Omental fat pad (tissue), 4 donors: ENCODE measurements around the gene BFAR. TPM values are rescaled to one million over a fixed set of nuclear protein-coding genes. Genes with fewer than 3 reads are reported as not detected.

Experiments used
- ATAC-seq: fragments of 150-250 bp; one replicate; pipeline ENCODE4 v1.9.1; 2016; ENCODE audit warnings: mild to moderate bottlenecking, moderate library complexity; ENCODE audit not compliant: low FRiP score
- DNase-seq: peaks from one replicate; pipeline ENCODE4 v3.0.0-alpha.2; 2019; ENCODE audit warnings: low spot score
- total RNA-seq, 4 donors: library from RNA; depleted of rRNA; stranded (reverse); fragments of >200 nt; gene quantifications; one replicate each; pipeline ENCODE4 v1.1.0, GENCODE V29; 2016
- TF ChIP-seq, protein P1 (sequence below), 3 donors: fragments of 450-650 bp; IDR thresholded peaks; one replicate each; pipeline ENCODE4 v1.5.1; 2016 to 2017; ENCODE audit warnings: antibody characterized with exemption in 3 of 3, mild to moderate bottlenecking in 3 of 3, moderate library complexity in 2 of 3

The BFAR gene
- total RNA-seq, 4 donors from 2014 or later = 47.3 to 73.0 (median 61.5) TPM

DNA sequence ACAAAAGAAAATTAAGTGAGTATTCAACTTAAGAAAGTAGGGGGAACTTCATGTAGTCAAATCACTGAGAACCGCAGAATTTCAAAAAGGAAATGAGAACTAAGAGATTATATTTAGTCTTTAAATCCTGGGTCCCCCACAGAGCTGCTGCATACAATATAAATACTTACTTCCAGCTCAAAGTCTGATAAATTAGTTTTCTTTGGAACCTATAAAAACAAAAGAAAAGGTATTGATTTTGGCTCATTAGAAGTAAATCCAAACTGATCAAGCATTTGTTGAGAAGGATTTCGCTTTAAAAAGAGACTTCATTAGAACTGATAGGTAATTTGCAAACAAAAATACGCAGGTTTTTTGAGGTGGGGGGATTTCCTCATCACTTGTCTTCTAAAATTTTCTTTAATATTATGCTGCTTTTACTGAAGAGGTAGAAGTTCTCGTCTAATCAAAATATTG lies 24.6 kb upstream of the BFAR start:
- no peak for DNase-seq
- TF ChIP-seq, protein P1, sequence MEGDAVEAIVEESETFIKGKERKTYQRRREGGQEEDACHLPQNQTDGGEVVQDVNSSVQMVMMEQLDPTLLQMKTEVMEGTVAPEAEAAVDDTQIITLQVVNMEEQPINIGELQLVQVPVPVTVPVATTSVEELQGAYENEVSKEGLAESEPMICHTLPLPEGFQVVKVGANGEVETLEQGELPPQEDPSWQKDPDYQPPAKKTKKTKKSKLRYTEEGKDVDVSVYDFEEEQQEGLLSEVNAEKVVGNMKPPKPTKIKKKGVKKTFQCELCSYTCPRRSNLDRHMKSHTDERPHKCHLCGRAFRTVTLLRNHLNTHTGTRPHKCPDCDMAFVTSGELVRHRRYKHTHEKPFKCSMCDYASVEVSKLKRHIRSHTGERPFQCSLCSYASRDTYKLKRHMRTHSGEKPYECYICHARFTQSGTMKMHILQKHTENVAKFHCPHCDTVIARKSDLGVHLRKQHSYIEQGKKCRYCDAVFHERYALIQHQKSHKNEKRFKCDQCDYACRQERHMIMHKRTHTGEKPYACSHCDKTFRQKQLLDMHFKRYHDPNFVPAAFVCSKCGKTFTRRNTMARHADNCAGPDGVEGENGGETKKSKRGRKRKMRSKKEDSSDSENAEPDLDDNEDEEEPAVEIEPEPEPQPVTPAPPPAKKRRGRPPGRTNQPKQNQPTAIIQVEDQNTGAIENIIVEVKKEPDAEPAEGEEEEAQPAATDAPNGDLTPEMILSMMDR (IDR thresholded peaks at IDR 0.05) = no peak
- ATAC-seq = no peak

DNA sequence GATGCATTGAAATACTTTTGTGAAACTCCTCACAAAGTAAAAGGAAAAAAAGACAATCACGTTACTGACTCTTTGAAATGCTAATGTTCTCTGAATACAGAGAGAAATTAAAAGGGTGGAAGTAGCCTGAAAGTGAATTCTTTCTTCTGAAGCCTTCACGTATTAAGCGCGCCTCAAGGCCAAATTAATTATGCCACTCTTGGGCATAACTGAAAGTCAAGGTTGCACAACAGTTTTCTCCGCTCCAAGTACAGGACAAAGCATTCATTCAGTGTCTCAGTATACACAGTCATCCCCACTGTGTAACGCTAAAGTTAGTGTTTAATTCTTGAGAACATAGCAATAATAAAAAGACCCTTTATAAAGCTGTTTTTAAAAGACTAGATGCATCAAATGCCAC lies 24.1 kb upstream of the BFAR start:
- DNase-seq (no peak), ATAC-seq (no peak)
- TF ChIP-seq, protein P1 (IDR thresholded peaks at IDR 0.05) = no peak

DNA sequence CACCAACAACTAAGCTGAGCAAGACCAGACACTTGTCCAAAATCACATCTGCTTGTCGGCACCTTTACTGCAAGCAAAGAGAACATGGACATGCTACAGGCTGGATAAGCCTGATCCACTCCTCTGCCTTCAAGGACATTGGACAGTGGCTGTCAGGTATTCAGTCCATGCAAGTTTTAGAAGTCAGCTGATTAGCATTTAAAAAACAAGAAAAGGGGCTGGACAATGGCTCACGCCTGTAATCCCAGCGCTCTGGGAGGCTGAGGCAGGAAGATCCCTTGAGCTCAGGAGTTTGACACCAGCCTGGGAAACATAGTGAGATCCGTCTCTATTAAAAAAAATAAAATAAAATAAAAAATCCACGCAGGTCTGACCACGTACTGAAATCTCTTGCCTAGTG lies 23.0 kb upstream of the BFAR start:
- TF ChIP-seq, protein P1 (IDR thresholded peaks at IDR 0.05) = no peak
- no peak for DNase-seq
- ATAC-seq = no peak

DNA sequence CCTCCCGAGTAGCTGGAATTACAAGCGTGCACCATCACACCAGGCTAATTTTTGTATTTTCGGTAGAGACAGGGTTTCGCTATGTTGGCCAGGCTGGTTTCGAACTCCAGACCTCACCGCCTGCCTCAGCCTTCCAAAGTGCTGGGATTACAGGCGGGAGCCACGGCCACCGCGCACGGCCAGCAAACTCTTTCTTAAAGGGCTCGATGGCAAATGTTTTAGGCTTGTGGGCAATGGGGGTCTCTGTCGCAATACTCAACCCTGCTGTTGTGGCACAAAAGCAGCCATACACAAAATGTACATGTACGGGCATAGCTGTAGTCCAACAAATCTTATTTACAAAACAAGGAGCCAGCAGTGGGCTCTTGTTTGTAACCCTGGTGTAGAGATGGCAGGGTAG lies 21.1 kb upstream of the BFAR start:
- TF ChIP-seq, protein P1 (IDR thresholded peaks at IDR 0.05) = no peak

DNA sequence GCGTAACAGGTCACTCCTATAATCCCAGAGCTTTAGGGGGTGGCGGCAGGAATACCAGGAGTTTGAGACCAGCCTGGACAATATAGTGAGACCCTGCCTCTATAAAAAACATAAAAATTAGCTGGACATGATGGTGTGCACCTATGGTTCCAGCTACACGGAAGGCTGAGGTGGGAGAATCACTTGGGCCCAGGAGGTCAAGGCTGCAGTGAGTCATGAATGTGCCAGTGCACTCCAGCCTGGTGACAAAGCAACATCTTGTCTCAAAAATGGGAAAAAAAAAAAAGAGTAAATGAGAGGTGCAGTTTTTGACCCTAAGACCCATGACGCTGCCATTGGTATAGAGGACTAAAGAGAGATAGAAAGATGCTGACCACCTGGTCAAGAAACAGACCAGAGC lies 18.8 kb upstream of the BFAR start:
- DNase-seq (no peak), ATAC-seq (no peak)
- TF ChIP-seq, protein P1 (IDR thresholded peaks at IDR 0.05) = no peak

More for the DNA sequence above, 21.1 kb upstream of the BFAR start:
- no peak for ATAC-seq
- DNase-seq = no peak

DNA sequence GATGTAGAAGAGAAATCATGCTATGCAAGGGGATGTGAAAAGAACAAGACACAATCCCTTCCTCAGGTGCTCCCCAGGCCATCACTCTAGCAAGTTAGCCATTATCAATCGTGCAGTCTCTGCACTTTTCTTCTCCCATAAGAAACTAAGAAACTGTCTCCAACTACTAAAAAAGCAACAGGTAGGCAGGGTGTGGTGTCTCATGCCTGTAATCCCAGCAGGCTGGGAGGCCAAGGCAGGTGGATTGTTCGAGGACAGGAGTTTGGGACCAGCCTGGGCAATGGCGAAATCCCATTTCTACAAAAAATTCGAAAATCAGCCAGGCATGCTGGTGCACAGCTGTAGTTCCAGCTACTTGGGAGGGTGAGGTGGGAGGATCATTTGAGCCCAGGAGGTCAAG lies 16.5 kb upstream of the BFAR start:
- TF ChIP-seq, protein P1 (IDR thresholded peaks at IDR 0.05) = no peak
- ATAC-seq (no peak), DNase-seq (no peak)

DNA sequence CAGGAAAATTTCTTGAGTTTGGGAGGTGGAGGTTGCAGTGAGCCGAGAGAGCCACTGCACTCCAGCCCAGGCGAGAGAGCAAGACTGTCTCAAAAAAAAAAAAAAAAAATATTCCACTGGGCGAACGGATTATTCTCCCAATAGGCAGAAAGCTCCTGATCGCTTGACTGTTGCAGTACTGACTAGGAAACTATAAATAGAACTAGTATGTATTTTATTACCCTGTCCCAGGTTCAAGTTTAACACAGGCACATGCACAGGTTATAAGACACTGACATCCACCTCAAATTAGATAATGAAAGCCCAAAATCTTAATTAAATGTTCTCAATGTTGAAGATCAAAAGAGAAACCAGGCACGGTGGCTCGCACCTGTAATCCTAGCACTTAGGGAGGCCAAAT lies 14.2 kb upstream of the BFAR start:
- ATAC-seq = no peak
- no peak for DNase-seq
- TF ChIP-seq, protein P1 (IDR thresholded peaks at IDR 0.05) = no peak
